Uterine smooth muscle cell (primary cell): Measurements from ENCODE around the gene SEC24A. TPM values are rescaled to one million over a fixed set of nuclear protein-coding genes. Genes with fewer than 3 reads are reported as not detected.

ENCODE experiments used
- total RNA-seq: library from RNA; depleted of rRNA; stranded (reverse); fragments of >200 nt; gene quantifications from 2 replicates; pipeline ENCODE4 v1.2.3, GENCODE V29; 2014

SEC24A gene
- 28.1 and 30.9 TPM in 2 replicates for total RNA-seq

DNA sequence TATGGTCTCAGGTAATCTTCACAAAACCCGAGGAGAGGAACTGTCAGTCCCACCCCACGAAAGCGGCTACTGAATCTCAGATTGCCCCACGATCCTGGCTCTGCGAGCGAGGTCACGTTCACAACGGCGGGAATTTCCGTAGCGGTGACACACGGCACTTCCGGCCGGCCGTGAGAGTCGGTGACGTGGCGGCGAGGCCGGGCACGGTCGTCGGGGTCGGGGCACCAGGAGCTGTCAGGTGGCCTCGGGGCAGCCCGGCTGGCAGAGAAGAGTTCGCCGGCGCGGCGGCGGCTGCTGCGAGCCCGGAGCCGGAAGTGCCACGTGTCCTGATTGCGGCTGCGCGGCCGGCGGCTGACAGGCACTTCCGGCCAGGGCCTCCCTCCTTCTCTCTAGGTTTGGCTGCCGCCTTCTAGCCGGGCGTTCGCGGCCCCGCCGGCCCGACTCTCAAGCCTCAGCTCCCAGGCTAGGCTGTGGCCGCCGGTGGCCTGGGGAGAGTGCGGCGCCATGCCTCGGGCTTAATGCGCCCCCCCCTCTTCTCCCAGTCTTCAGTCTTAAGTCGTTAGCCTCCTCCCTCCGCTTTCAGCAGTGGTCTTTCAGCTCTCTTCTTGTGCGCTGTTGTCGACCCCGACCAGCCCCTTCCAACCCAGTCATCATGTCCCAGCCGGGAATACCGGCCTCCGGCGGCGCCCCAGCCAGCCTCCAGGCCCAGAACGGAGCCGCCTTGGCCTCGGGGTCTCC is at the start of gene SEC24A:
Gene SEC24A (plus strand): TSS at position 361 of the 738 bp plus-strand sequence. CDS start 292 bp downstream, at position 653.

GRCh38 chr5:134738133-134738962 is 89.8 kb downstream of the SEC24A start, which contains the start of gene CAMLG:
TSS of gene CAMLG (plus strand) at chr5:134738548. CDS start at chr5:134738621, 73 bp downstream.

DNA sequence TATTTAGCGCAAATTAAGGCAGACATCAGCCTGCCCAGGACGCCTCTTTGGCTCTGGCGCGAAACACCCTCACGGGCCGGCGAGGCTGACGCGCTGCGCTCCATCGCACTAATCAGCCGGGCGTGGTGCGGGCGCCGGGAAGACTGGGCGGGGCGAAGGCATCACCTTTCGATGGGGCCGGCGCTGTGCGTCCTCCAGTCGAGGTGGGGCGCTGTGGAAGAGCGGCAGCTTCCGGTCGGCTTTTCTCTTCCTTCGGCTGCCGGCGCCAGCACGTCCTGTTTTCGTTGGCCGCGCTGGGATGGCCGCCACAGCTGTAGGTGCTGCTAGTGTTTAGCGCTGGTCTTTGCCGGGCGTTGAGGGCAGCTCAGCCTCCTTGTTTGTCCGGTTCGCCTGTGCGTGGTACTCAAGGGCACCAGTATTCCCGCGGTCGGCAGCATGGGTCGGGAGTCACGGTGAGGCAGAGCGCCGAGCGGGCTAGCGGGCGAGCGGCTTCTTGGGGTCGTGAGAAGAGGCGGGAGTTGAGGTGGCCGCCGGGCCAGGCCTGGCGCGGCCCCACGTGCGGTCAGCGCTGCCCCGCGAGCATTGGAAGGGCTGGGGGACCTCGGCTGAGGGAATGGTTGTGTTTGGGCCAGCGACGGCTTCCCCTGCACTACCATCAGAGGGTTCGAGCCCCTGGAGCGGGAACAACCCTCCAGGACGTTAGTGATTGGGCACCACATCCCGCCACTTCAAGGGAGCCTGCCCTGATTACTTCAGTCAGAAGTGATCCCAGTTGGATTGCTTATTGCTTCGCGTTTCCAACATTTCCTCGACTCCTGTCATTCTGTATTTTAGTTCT is 110.1 kb downstream of the SEC24A start, which contains the start of gene DDX46:
Gene DDX46 (plus strand): TSS at position 276 of the 838 bp plus-strand sequence. CDS start 160 bp downstream, at position 436.

Other genes starting within 250 kb of the SEC24A start
- 23.6 and 42.1 TPM in 2 replicates for gene CDKN2AIPNL, start 236.9 kb upstream of the SEC24A start, total RNA-seq
- gene JADE2, start 123.1 kb upstream of the SEC24A start, total RNA-seq = 21.2 and 29.1 TPM in 2 replicates
- 107 and 113 TPM in 2 replicates for gene SAR1B, start 16.0 kb upstream of the SEC24A start, total RNA-seq
- 33.2 and 48.1 TPM in 2 replicates for gene CAMLG, start 89.8 kb downstream of the SEC24A start, total RNA-seq
- gene DDX46, start 110.0 kb downstream of the SEC24A start, total RNA-seq = 20.1 and 28.0 TPM in 2 replicates
- gene C5orf24, start 197.2 kb downstream of the SEC24A start, total RNA-seq = 41.0 and 42.4 TPM in 2 replicates
- 126 and 137 TPM in 2 replicates for gene TXNDC15, start 225.6 kb downstream of the SEC24A start, total RNA-seq